HFFc6 (cell line): ENCODE data around the gene KCTD2. TPM values are rescaled to one million over a fixed set of nuclear protein-coding genes. Genes with fewer than 3 reads are reported as not detected.

Experiments used
- DNase-seq: peaks from one replicate; pipeline ENCODE4 v3.0.0-alpha.2; 2018
- H3K27ac Mint-ChIP-seq: 2 replicates; pipeline ENCODE4 v1.8.0; 2020; ENCODE audit warnings: mild to moderate bottlenecking, mixed read lengths
- H3K27me3 Mint-ChIP-seq: 2 replicates; pipeline ENCODE4 v1.8.0; 2021; ENCODE audit warnings: mild to moderate bottlenecking, moderate library complexity, mixed read lengths; ENCODE audit not compliant: insufficient read depth
- H3K36me3 Mint-ChIP-seq: 2 replicates; pipeline ENCODE4 v1.8.0; 2021; ENCODE audit warnings: low read depth, mixed read lengths
- H3K4me1 Mint-ChIP-seq: 2 replicates; pipeline ENCODE4 v1.8.0; 2020; ENCODE audit warnings: low read depth, mixed read lengths
- H3K4me3 Mint-ChIP-seq: 2 replicates; pipeline ENCODE4 v1.8.0; 2020; ENCODE audit warnings: mild to moderate bottlenecking, moderate library complexity, mixed read lengths
- H3K9me3 Mint-ChIP-seq: 2 replicates; pipeline ENCODE4 v1.8.0; 2020; ENCODE audit warnings: mild to moderate bottlenecking, mixed read lengths
- CTCF ChIP-seq: fragments of 200-600 bp; sonication (generic); IDR thresholded peaks from 2 replicates; pipeline ENCODE4 v1.5.0; 2021; ENCODE audit warnings: antibody characterized with exemption, mild to moderate bottlenecking
- total RNA-seq, 6 experiments: library from RNA; stranded (reverse); fragmentation: NEBNext Ultra II Directional; extraction: Animal tissue kit (Norgen Biotek cat#: 25700); gene quantifications; 2 replicates in 1 of 6; 3 replicates in 5 of 6; pipeline ENCODE4 v1.2.3, GENCODE V29; 2021

KCTD2 gene
- total RNA-seq, 6 experiments from 2014 or later: 20.3 to 24.0 (median 21.3) TPM

- Mint-ChIP-seq H3K27ac (peak overlapping the region; percentile 31; the same call in 1 of the 2 replicates), H3K27me3 (no peaks in the 10 kb centered on the region), H3K9me3 (no peaks in the 10 kb centered on the region), H3K36me3 (no peaks in the 10 kb centered on the region), H3K4me3 (peak overlapping the region; percentile 59), H3K4me1 (peaks cover 68% of the 10 kb centered on the region)
- no peak for DNase-seq
- TF ChIP-seq CTCF: no peak
Observed at GRCh38 chr17:75090871-75091854, 44.1 kb downstream of the KCTD2 start.

GRCh38 chr17:75091855-75092327 is 44.9 kb downstream of the KCTD2 start:
- no peaks in the 10 kb centered on the region for H3K27me3 Mint-ChIP-seq
- H3K9me3 Mint-ChIP-seq: no peaks in the 10 kb centered on the region
- no peaks in the 10 kb centered on the region for H3K36me3 Mint-ChIP-seq
- no peak overlapping the region for H3K27ac Mint-ChIP-seq
- TF ChIP-seq CTCF: no peak
- H3K4me1 Mint-ChIP-seq: peaks cover 63% of the 10 kb centered on the region
- H3K4me3 Mint-ChIP-seq: peak overlapping the region; percentile 59; the same call in 1 of the 2 replicates
- no peak for DNase-seq

DNA sequence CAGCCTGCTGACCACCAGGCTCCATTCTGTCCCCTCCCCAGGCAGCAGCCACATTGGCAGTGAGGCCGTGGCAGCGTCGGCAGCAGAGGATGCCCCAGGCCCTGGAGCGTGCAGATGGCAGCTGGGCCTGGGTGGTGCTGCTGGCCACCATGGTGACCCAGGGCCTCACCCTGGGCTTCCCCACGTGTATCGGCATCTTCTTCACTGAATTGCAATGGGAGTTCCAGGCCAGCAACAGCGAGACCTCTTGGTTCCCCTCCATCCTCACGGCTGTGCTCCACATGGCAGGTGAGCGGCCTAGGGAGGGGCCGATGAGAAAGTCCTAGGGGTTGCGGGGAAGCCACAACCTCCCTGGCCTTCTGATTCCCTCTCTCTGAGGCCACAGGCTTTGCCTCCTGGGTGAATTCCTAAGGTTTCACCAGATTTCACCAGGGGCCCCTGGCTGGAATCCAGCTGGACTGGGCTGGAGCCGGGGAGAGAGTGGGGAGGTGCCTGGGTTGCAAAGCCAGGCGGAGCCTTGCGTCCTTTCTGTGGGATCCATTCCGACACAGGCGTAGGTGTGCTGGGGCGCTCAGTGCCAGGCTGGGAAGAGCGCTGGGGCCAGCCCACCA is 46.6 kb downstream of the KCTD2 start:
- Mint-ChIP-seq H3K27me3 (no peaks in the 10 kb centered on the region), H3K4me1 (peaks cover 49% of the 10 kb centered on the region), H3K27ac (no peak overlapping the region), H3K36me3 (peaks cover 4% of the 10 kb centered on the region; the same call in 1 of the 2 replicates), H3K9me3 (no peaks in the 10 kb centered on the region), H3K4me3 (no peak overlapping the region)
- DNase-seq: no peak
- no peak for TF ChIP-seq CTCF

DNA sequence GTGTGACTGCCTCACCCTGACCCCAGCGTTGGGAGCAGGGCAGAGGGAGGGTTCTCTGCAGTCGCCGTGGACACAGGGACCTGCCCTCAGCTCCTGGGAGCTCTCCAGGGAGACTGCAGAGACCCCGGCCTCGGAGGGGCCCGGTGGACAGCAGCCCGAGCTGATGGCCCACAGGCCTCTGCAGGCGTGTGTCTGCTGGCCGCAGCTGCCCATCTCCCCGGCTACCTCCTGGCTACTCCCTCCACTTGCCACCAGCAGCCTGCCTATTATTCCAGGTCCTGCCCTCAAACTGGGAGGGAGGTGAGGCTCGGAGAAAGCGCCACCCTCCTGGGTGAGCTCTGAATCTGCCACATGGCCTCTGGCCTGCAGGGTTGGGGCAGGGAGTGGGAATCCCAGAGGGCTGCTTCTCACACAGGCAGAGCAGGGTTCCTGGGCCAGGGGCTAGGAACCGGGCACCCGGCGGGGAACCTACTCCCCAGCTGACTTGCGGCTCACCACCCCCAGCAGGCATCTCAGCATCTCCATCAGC is 47.9 kb downstream of the KCTD2 start:
- Mint-ChIP-seq H3K36me3 (peaks cover 7% of the 10 kb centered on the region; the same call in 1 of the 2 replicates), H3K4me1 (peaks cover 36% of the 10 kb centered on the region), H3K9me3 (no peaks in the 10 kb centered on the region), H3K4me3 (no peak overlapping the region), H3K27me3 (no peaks in the 10 kb centered on the region), H3K27ac (no peak overlapping the region)
- TF ChIP-seq CTCF: no peak
- DNase-seq: no peak

- H3K9me3 Mint-ChIP-seq: no peaks in the 10 kb centered on the region
- no peaks in the 10 kb centered on the region for H3K27me3 Mint-ChIP-seq
- peak; percentile 58 for DNase-seq
- H3K4me1 Mint-ChIP-seq: peaks cover 25% of the 10 kb centered on the region
- H3K4me3 Mint-ChIP-seq: peak overlapping the region; percentile 68
- H3K27ac Mint-ChIP-seq: peak overlapping the region; percentile 94
- peaks cover 15% of the 10 kb centered on the region; the same call in 1 of the 2 replicates for H3K36me3 Mint-ChIP-seq
- TF ChIP-seq CTCF: no peak
Observed at GRCh38 chr17:75096082-75096625, 49.1 kb downstream of the KCTD2 start.
